ENCODE data around the gene CENPH.
"Not testable (repeated sequence)": the region's sequence is repeated elsewhere in the genome, so short reads cannot be mapped to it uniquely, and the experiment has no call there.

Gene CENPH

DNA sequence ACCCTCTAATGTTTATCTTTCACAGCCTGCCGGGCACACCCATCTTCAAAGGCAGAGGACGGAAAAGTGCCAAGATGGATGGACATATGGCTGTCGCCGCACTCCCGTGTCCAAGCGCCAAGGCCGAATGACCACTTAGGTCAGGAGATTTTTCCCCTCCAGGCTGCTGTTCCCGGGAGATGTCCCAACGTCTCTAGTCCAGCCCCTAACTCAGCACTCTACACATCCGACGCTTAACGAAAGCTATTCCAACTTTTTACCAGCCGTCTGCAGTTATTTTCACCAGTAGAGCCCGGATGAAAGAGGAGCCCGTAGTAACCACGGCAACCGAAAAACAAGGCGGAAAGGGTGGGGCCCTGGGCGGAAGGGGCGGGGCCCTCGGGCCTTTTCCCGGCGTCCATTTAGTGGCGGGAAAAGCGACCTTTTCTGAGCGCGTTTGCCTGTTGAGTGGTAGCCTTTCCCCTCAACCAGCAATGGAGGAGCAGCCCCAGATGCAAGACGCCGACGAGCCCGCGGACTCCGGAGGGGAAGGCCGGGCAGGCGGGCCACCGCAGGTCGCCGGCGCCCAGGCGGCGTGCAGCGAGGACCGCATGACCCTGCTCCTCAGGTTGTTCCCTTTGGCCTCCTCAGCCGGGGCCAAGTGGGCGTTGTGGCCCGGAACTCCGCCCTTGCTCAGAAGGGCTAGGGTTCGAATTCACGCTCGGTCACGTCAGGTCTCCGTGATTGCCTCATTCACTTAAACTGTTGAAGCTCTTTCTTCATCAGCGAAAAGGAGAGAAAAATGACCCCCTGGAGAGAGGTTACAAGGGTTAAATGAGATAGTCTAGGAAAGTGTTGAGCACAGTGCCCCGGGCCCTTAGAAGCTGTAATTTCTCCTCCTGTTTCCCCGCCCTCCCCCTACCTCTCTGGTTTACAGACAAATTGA, at the start of gene CENPH:
Gene CENPH, plus strand, starts transcription at position 422 of the 925 bp plus-strand sequence. Its CDS starts 52 bp downstream, at position 474.
- DNase-seq = peak; percentile 97

GRCh38 chr5:69140239-69140638, 49.1 kb upstream of the CENPH start:
- DNase-seq = not testable (repeated sequence)

GRCh38 chr5:69140827-69141226, 48.6 kb upstream of the CENPH start:
- DNase-seq = no peak

DNA sequence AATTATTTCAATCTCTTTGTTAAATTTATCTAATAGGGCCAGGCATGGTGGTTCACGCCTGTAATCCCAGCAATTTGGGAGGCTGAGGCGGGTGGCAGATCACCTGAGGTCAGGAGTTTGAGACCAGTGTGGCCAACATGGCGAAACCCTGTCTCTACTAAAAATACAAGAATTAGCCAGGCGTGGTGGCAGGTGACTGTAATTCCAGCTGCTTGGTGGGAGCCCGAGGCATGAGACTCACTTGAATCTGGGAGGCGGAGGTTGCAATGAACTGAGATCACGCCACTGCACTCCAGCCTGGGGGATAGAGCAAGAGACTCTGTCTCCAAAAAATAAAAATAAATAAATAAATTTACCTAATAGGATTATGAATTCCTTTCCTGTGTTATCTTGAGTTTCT, 40.8 kb upstream of the CENPH start:
- DNase-seq = not testable (repeated sequence)

DNA sequence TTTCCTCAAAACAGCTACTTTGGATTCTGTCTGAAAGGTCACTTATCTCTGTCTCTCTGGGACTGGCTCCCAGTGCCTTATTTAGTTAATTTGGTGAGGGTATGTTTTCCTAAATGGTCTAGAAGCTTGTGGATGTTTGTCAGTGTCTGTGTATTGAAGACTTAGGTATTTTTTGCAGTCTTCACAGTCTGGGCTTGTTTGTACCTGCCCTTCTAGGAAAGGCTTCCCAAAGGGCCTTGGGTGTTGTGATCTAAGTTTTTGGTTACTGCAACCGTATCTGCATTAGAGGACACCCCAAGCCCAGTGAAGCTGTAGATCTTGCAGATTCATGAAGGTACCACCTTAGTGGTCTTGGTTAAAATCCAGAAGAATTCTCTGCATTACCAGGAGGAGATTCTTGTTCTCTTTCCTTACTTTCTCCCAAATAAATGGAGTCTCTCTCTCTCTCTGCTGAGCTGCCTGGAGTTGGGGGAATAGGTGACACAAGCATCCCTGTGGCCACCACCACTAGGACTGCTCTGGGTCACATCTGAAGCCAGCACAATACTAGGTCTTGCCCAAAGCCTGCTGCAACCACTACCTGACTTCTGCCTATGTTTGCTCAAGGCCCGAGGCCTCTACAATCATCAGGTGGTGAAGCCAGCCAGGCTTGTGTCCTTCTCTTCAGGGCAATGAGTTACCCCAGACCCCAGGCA, 40.3 kb upstream of the CENPH start:
- no peak for DNase-seq

- DNase-seq = no peak
These were observed 39.7 kb upstream of the CENPH start for GRCh38 chr5:69149676-69150010.

- peak; percentile 64 for DNase-seq
These were observed 36.7 kb upstream of the CENPH start for GRCh38 chr5:69152731-69153130.

DNA sequence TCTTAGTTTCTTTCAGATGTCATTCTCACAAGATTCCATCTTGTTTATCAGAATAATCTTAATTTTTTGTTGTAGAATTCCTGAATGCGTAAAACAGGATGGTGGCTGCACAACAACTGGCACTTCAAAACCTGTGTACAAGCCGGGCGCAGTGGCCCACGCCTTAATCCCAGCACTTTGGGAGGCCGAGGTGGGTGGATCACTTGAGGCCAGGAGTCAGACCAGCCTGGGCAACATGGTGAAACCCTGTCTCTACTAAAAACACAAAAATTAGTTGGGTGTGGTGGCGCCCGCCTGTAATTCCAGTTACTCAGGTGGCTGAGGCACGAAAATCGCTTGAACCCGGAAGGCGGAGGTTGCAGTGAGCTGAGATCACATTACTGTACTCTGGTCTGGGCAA, 32.9 kb upstream of the CENPH start:
- no peak for DNase-seq

- no peak for DNase-seq
These were observed 31.3 kb upstream of the CENPH start for GRCh38 chr5:69158039-69158438.

DNA sequence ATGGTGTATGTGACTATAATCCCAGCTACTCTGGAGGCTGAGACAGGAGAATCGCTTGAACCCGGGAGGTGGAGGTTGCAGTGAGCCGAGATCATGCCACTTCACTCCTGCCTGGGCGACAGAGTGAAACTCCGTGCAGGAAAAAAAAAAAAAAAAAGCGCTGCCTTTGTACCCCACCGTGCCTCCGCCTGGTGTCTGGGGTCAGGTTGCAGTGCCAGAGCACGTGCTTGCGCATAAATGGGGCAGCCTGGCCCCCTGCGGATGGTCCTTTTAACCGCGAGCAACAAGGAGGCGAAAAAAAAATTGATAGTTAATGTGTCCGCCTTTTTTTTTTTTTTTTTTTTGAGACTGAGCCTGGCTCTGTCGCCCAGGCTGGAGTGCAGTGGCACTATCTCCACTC, 28.7 kb upstream of the CENPH start:
- no peak for DNase-seq

DNA sequence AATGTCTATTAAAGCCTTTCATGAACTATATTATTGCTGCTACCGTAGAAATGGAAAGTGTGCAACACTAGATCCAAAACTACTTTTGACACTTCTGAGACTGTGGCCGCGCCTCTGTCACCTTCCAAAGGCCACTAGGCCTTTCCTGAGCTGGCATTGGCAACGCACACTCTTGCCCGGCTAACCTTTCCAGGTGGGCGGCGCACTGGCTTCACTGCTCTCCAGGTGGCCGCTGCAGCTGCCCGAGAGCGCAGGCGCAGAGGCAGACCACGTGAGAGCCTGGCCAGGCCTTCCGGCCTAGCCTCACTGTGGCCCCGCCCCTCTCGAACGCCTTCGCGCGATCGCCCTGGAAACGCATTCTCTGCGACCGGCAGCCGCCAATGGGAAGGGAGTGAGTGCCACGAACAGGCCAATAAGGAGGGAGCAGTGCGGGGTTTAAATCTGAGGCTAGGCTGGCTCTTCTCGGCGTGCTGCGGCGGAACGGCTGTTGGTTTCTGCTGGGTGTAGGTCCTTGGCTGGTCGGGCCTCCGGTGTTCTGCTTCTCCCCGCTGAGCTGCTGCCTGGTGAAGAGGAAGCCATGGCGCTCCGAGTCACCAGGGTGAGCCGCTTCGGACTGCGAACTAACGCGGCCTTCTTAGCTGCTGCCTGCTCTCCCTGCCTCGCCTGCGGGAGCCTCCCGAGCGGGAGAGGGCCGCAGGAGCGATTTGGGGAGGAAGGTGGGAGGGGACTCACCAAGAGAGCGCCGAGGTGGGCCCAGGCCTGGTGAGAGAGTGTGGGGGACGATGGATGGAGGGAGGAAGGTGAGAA, 22.5 kb upstream of the CENPH start, which contains the start of gene CCNB1:
Gene CCNB1, plus strand, starts transcription at position 465 of the 807 bp plus-strand sequence. Its CDS starts 113 bp downstream, at position 578.
- DNase-seq = peak; percentile 99

- peak; percentile 43 for DNase-seq
These were observed 21.9 kb upstream of the CENPH start for GRCh38 chr5:69167493-69167855.

DNA sequence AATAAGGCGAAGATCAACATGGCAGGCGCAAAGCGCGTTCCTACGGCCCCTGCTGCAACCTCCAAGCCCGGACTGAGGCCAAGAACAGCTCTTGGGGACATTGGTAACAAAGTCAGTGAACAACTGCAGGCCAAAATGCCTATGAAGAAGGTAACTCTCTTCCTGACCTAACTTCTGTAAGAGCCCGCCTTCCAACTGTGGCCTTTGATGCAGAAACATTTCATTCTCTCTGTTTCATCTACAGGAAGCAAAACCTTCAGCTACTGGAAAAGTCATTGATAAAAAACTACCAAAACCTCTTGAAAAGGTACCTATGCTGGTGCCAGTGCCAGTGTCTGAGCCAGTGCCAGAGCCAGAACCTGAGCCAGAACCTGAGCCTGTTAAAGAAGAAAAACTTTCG, 21.5 kb upstream of the CENPH start:
- peak; percentile 16 for DNase-seq

DNA sequence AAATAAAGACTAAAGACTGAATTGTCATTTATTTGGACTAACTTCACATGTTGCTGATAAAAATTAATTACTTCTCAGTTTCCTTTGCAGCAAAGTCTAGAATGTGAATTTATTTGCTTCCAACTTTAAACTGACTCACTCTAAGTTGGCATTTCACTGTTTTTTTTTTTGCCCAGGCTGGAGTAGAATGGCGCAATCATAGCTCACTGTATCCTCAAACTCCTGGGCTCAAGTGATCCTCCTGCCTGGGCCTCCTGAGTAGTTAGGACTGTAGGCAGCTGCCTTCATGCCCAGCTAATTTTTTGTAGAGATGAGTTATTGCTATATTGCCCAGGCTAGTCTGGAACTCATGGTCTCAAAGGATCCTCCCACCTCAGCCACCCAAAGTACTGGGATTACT, 18.9 kb upstream of the CENPH start:
- DNase-seq = no peak

GRCh38 chr5:69170969-69171368, 18.4 kb upstream of the CENPH start:
- no peak for DNase-seq

DNA sequence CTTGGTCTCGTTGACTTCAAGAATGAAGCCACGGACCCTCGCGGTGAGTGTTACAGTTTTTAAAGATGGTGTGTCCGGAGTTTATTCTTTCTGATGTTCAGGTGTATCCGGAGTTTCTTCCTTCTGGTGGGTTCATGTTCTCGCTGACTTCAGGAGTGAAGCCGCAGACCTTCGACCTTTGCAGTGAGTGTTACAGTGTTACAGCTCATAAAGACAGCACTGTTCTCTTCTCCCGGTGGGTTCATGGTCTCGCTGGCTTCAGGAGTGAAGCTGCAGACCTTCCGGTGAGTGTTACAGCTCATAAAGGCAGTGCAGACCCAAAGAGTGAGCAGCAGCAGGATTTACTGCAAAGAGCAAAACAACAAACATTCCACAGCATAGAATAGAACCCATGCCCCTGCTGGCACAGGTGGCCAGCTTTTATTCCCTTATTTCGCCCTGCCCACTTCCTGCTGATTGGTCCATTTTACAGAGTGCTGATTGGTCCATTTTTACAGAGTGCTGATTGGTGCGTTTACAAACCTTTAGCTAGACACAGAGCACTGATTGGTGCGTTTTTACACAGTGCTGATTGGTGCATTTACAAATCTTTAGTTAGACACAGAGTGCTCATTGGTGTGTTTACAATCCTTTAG, 7.6 kb upstream of the CENPH start:
- not testable (repeated sequence) for DNase-seq

DNA sequence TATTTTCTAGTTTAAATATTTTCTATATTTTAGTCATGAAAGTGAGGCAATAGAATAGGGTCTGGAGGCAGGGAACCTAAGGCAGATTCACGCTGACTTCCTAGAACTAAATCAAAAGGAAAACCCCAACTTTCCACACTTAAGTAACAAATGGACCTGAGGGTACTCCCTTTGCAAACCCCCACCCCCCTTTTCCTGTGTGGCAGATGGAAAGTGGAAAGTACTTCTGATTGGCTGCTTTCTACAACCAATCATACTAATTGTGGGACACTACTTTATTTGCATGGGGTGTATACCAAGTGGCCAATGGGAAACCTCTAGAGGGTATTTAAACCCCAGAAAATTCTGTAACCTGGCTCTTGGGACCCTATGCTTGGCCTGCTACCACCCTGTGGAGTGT, 4.8 kb upstream of the CENPH start:
- DNase-seq = no peak

GRCh38 chr5:69187342-69187741, 2.0 kb upstream of the CENPH start:
- peak; percentile 38 for DNase-seq

- DNase-seq = no peak
These were observed 597 bp upstream of the CENPH start for GRCh38 chr5:69188811-69189161.

DNA sequence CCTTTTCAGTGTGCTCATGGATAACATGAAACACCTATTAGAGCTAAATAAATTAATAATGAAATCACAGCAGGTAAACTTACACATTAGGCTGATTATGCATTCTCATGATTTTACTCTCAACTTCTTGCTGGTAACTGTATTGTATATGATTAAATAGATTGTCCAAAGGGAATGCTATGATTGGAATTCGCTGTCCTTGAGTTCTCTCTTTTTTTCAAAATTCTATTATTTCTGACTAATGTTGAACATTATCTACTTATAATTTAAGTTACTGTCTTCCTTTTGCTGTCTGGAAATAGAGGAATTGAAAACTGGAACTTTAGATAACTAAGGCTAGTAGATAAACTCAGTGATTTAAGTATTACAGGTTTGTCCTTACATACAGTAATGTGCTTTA, 13.1 kb downstream of the CENPH start:
- no peak for DNase-seq

- DNase-seq = no peak
These were observed 17.3 kb downstream of the CENPH start for GRCh38 chr5:69206528-69207190.

- DNase-seq = no peak
These were observed 20.2 kb downstream of the CENPH start for GRCh38 chr5:69209602-69210001.

Data from hematopoietic multipotent progenitor cell treated with erythropoietin and hydrocortisone succinate and interleukin-3 and kit ligand, for 4 days (in vitro differentiated cells).